ENCODE results near the gene NEK11.

DNA sequence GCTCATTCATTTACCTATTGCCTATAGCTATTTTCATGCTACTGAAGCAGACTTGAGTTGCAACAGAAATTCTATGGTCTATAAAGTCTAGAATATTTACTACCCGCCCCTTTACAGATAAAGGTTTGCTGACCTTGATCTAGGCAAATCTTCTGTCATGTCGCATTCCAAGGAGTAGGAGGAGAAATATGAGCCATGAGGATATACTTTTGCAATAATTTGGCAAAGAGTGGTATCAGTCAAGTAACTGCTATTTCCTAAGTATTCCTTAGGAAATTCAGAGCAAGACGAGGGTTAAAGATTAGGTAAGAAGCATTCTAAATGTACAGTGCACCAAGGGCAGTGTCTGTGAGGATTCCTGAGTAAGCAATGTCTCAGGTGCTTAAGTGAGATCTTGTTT, 233.8 kb downstream of the NEK11 start:
- TF ChIP-seq, protein P1, sequence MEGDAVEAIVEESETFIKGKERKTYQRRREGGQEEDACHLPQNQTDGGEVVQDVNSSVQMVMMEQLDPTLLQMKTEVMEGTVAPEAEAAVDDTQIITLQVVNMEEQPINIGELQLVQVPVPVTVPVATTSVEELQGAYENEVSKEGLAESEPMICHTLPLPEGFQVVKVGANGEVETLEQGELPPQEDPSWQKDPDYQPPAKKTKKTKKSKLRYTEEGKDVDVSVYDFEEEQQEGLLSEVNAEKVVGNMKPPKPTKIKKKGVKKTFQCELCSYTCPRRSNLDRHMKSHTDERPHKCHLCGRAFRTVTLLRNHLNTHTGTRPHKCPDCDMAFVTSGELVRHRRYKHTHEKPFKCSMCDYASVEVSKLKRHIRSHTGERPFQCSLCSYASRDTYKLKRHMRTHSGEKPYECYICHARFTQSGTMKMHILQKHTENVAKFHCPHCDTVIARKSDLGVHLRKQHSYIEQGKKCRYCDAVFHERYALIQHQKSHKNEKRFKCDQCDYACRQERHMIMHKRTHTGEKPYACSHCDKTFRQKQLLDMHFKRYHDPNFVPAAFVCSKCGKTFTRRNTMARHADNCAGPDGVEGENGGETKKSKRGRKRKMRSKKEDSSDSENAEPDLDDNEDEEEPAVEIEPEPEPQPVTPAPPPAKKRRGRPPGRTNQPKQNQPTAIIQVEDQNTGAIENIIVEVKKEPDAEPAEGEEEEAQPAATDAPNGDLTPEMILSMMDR (conservative IDR thresholded peaks at IDR 0.05; ENCODE audit: low read depth, low read length), result no peak
- TF ChIP-seq EZH2 (IDR thresholded peaks at IDR 0.05; ENCODE audit: borderline replicate concordance, low read depth, low read length, poor library complexity, severe bottlenecking), result no peak

Data from A673 (cell line).